ENCODE data around the gene CCR7.

Gene CCR7

GRCh38 chr17:40561871-40562611 lies 3.2 kb downstream of the CCR7 start:
- Histone ChIP-seq H3K36me3 (replicated peaks) (no peaks in the 10 kb centered on the region), H3K9me3 (no peaks in the 10 kb centered on the region), H3K27me3 (ENCODE audit: low read depth) (peaks cover 3% of the 10 kb centered on the region; the same call in 1 of the 2 replicates), H3K4me1 (peaks cover 3% of the 10 kb centered on the region), H3K4me3 (no peak overlapping the region)
- in situ Hi-C loops (cut with MboI; ENCODE audit: low sequenced_read_pairs): no loop called here
- DNase-seq (ENCODE audit: low spot score in 2 of 2): no peak

- DNase-seq (ENCODE audit: low spot score in 2 of 2): no peak
- in situ Hi-C loops (cut with MboI; ENCODE audit: low sequenced_read_pairs): no loop called here
- H3K36me3 ChIP-seq (replicated peaks): no peaks in the 10 kb centered on the region
- H3K4me1 ChIP-seq: peaks cover 3% of the 10 kb centered on the region
- peaks cover 9% of the 10 kb centered on the region; the same call in 1 of the 2 replicates for H3K27me3 ChIP-seq (ENCODE audit: low read depth)
- H3K9me3 ChIP-seq: no peaks in the 10 kb centered on the region
- no peak overlapping the region for H3K4me3 ChIP-seq
These were observed 3.9 kb downstream of the CCR7 start for GRCh38 chr17:40561294-40561870.

GRCh38 chr17:40560592-40561293 lies 4.5 kb downstream of the CCR7 start:
- H3K4me1 ChIP-seq: peaks cover 3% of the 10 kb centered on the region
- no peak for DNase-seq (ENCODE audit: low spot score in 2 of 2)
- in situ Hi-C loops (cut with MboI; ENCODE audit: low sequenced_read_pairs): no loop called here
- H3K27me3 ChIP-seq (ENCODE audit: low read depth): peaks cover 9% of the 10 kb centered on the region; the same call in 1 of the 2 replicates
- no peaks in the 10 kb centered on the region for H3K36me3 ChIP-seq (replicated peaks)
- H3K9me3 ChIP-seq: no peaks in the 10 kb centered on the region
- 0 out of 2 replicates have a peak overlapping the region, but pooled peaks have one; percentile 3 for H3K4me3 ChIP-seq

- H3K4me3 ChIP-seq: 0 out of 2 replicates have a peak overlapping the region, but pooled peaks have one; percentile 3
- H3K36me3 ChIP-seq (replicated peaks): no peaks in the 10 kb centered on the region
- H3K4me1 ChIP-seq: peaks cover 3% of the 10 kb centered on the region
- no peaks in the 10 kb centered on the region for H3K9me3 ChIP-seq
- in situ Hi-C loops (cut with MboI; ENCODE audit: low sequenced_read_pairs): no loop called here
- DNase-seq (ENCODE audit: low spot score in 2 of 2): peak; percentile 78 to 92
- peaks cover 9% of the 10 kb centered on the region; the same call in 1 of the 2 replicates for H3K27me3 ChIP-seq (ENCODE audit: low read depth)
These were observed 5.2 kb downstream of the CCR7 start for GRCh38 chr17:40559954-40560591.

GRCh38 chr17:40559564-40559916 lies 5.7 kb downstream of the CCR7 start:
- H3K36me3 ChIP-seq (replicated peaks): no peaks in the 10 kb centered on the region
- peaks cover 3% of the 10 kb centered on the region for H3K4me1 ChIP-seq
- H3K4me3 ChIP-seq: no peak overlapping the region
- in situ Hi-C loops (cut with MboI; ENCODE audit: low sequenced_read_pairs): no loop called here
- DNase-seq (ENCODE audit: low spot score in 2 of 2): no peak
- peaks cover 9% of the 10 kb centered on the region; the same call in 1 of the 2 replicates for H3K27me3 ChIP-seq (ENCODE audit: low read depth)
- no peaks in the 10 kb centered on the region for H3K9me3 ChIP-seq

- H3K4me3 ChIP-seq: no peak overlapping the region
- in situ Hi-C loops (cut with MboI; ENCODE audit: low sequenced_read_pairs): no loop called here
- peaks cover 9% of the 10 kb centered on the region; the same call in 1 of the 2 replicates for H3K27me3 ChIP-seq (ENCODE audit: low read depth)
- DNase-seq (ENCODE audit: low spot score in 2 of 2): no peak
- no peaks in the 10 kb centered on the region for H3K9me3 ChIP-seq
- H3K36me3 ChIP-seq (replicated peaks): no peaks in the 10 kb centered on the region
- peaks cover 3% of the 10 kb centered on the region for H3K4me1 ChIP-seq
These were observed 6.2 kb downstream of the CCR7 start for GRCh38 chr17:40558890-40559563.

GRCh38 chr17:40558300-40558889 lies 6.9 kb downstream of the CCR7 start:
- in situ Hi-C loops (cut with MboI; ENCODE audit: low sequenced_read_pairs): no loop called here
- Histone ChIP-seq H3K36me3 (replicated peaks) (no peaks in the 10 kb centered on the region), H3K4me1 (peaks cover 3% of the 10 kb centered on the region), H3K9me3 (no peaks in the 10 kb centered on the region), H3K4me3 (no peak overlapping the region), H3K27me3 (ENCODE audit: low read depth) (peaks cover 9% of the 10 kb centered on the region; the same call in 1 of the 2 replicates)
- DNase-seq (ENCODE audit: low spot score in 2 of 2): no peak

- H3K36me3 ChIP-seq (replicated peaks): no peaks in the 10 kb centered on the region
- no peak overlapping the region for H3K4me3 ChIP-seq
- peaks cover 3% of the 10 kb centered on the region for H3K4me1 ChIP-seq
- DNase-seq (ENCODE audit: low spot score in 2 of 2): no peak
- H3K27me3 ChIP-seq (ENCODE audit: low read depth): peaks cover 7% of the 10 kb centered on the region; the same call in 1 of the 2 replicates
- in situ Hi-C loops (cut with MboI; ENCODE audit: low sequenced_read_pairs): no loop called here
- no peaks in the 10 kb centered on the region for H3K9me3 ChIP-seq
These were observed 7.6 kb downstream of the CCR7 start for GRCh38 chr17:40557531-40558299.

GRCh38 chr17:40556884-40557414 lies 8.3 kb downstream of the CCR7 start:
- DNase-seq (ENCODE audit: low spot score in 2 of 2): no peak
- H3K4me1 ChIP-seq: peaks cover 3% of the 10 kb centered on the region
- H3K36me3 ChIP-seq (replicated peaks): no peaks in the 10 kb centered on the region
- in situ Hi-C loops (cut with MboI; ENCODE audit: low sequenced_read_pairs): no loop called here
- H3K4me3 ChIP-seq: no peak overlapping the region
- peaks cover 7% of the 10 kb centered on the region; the same call in 1 of the 2 replicates for H3K27me3 ChIP-seq (ENCODE audit: low read depth)
- no peaks in the 10 kb centered on the region for H3K9me3 ChIP-seq

GRCh38 chr17:40556198-40556661 lies 9.0 kb downstream of the CCR7 start:
- H3K4me1 ChIP-seq: peaks cover 3% of the 10 kb centered on the region
- H3K9me3 ChIP-seq: no peaks in the 10 kb centered on the region
- H3K27me3 ChIP-seq (ENCODE audit: low read depth): peaks cover 7% of the 10 kb centered on the region; the same call in 1 of the 2 replicates
- H3K36me3 ChIP-seq (replicated peaks): no peaks in the 10 kb centered on the region
- no peak overlapping the region for H3K4me3 ChIP-seq
- no peak for DNase-seq (ENCODE audit: low spot score in 2 of 2)
- in situ Hi-C loops (cut with MboI; ENCODE audit: low sequenced_read_pairs): no loop called here

- in situ Hi-C loops (cut with MboI; ENCODE audit: low sequenced_read_pairs): no loop called here
- H3K4me3 ChIP-seq: no peak overlapping the region
- H3K9me3 ChIP-seq: no peaks in the 10 kb centered on the region
- H3K36me3 ChIP-seq (replicated peaks): no peaks in the 10 kb centered on the region
- H3K4me1 ChIP-seq: peaks cover 2% of the 10 kb centered on the region
- DNase-seq (ENCODE audit: low spot score in 2 of 2): no peak
- peaks cover 7% of the 10 kb centered on the region; the same call in 1 of the 2 replicates for H3K27me3 ChIP-seq (ENCODE audit: low read depth)
These were observed 9.7 kb downstream of the CCR7 start for GRCh38 chr17:40555296-40556190.
